ENCODE results near the gene PTPRZ1. TPM values are rescaled to one million over a fixed set of nuclear protein-coding genes. Genes with fewer than 3 reads are reported as not detected.

Gene PTPRZ1
- total RNA-seq, 1 experiment from 2014 or later, result 105 TPM

DNA sequence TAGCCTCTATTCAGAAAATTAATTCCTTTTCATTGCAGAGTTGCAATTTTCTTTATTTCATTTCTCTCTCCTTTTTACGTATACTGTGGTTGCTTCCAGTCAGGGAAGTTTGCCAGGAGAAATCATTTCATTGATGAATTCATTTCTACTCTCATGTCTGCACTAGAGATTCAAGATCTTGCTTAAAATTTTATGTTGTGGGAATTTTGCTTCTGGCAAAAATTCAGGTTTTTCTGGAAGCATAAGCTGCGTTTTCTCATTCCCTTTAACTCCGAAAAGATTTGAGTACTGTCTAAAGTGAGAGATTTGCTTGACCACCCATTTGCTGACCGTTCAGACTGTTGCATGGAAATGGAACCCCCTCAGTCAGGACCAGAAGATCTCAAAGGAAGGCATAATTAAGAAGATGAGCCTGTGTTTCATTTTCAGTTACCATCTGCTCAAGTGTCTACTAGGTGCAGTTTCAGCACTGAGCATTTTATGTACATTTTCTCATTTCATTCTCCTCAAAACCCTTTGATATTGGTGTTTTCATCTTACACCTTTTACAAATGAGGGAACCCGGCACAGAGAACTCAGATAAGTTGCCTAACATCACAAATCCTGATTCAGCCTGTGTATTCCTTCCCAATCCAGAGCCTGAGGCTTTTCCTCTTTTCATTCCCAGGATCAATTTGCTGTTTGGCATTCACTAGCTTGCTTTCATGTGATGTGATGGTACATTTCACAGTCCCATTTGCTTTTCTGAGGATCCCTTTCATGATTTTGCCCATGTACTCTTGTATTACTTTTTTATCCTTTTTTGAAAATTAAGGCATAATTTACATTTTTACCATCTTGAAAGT lies 3.9 kb downstream of the PTPRZ1 start (continued):
- TF ChIP-seq, protein P1, sequence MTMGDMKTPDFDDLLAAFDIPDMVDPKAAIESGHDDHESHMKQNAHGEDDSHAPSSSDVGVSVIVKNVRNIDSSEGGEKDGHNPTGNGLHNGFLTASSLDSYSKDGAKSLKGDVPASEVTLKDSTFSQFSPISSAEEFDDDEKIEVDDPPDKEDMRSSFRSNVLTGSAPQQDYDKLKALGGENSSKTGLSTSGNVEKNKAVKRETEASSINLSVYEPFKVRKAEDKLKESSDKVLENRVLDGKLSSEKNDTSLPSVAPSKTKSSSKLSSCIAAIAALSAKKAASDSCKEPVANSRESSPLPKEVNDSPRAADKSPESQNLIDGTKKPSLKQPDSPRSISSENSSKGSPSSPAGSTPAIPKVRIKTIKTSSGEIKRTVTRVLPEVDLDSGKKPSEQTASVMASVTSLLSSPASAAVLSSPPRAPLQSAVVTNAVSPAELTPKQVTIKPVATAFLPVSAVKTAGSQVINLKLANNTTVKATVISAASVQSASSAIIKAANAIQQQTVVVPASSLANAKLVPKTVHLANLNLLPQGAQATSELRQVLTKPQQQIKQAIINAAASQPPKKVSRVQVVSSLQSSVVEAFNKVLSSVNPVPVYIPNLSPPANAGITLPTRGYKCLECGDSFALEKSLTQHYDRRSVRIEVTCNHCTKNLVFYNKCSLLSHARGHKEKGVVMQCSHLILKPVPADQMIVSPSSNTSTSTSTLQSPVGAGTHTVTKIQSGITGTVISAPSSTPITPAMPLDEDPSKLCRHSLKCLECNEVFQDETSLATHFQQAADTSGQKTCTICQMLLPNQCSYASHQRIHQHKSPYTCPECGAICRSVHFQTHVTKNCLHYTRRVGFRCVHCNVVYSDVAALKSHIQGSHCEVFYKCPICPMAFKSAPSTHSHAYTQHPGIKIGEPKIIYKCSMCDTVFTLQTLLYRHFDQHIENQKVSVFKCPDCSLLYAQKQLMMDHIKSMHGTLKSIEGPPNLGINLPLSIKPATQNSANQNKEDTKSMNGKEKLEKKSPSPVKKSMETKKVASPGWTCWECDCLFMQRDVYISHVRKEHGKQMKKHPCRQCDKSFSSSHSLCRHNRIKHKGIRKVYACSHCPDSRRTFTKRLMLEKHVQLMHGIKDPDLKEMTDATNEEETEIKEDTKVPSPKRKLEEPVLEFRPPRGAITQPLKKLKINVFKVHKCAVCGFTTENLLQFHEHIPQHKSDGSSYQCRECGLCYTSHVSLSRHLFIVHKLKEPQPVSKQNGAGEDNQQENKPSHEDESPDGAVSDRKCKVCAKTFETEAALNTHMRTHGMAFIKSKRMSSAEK (CRISPR knock-in tag; IDR thresholded peaks at IDR 0.05; ENCODE audit: borderline replicate concordance), result no peak
- TF ChIP-seq, protein P2, sequence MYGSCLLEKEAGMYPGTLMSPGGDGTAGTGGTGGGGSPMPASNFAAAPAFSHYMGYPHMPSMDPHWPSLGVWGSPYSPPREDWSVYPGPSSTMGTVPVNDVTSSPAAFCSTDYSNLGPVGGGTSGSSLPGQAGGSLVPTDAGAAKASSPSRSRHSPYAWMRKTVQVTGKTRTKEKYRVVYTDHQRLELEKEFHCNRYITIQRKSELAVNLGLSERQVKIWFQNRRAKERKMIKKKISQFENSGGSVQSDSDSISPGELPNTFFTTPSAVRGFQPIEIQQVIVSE (CRISPR knock-in tag; IDR thresholded peaks at IDR 0.05; ENCODE audit: borderline replicate concordance), result no peak
- TF ChIP-seq SP1 (CRISPR knock-in tag; conservative IDR thresholded peaks at IDR 0.05) (no peak), GTF2I (CRISPR knock-in tag; conservative IDR thresholded peaks at IDR 0.05) (no peak), ZNF263 (CRISPR knock-in tag; IDR thresholded peaks at IDR 0.05; ENCODE audit: low read depth) (no peak), CBFB (CRISPR knock-in tag; IDR thresholded peaks at IDR 0.05; ENCODE audit: low read depth) (no peak), JAZF1 (CRISPR knock-in tag; IDR thresholded peaks at IDR 0.05) (no peak), ZNF138 (CRISPR knock-in tag; conservative IDR thresholded peaks at IDR 0.05) (no peak)

DNA sequence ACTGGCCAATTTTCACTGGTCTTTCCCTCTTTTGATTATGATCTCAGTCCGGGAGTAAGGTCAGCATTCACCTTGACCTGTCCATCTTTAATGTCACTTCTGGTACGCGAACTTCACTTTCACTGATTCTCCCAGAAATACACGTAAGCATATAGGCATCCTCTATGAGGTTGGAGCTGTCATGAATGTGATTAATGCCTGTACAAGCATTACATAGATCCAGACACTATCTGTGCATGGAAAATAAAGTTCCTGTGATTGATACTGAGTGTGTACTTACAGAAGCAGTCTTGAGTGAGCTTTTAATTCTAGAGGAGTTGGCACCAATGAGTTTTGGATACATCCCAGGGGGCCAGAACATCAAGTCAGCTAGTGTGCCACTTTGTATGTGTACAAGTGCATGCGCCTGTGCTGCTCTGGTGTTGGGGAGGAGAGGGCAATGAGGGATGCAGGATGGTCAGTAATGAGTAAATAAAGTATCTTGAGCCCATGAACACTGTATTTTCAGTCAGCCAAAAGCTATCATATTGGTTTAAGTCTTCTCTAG lies 6.0 kb downstream of the PTPRZ1 start:
- Mint-ChIP-seq H3K4me3 (peak overlapping the region; percentile 3; the same call in 1 of the 2 replicates), H3K27ac (peak overlapping the region; percentile 69), H3K9me3 (no peaks in the 10 kb centered on the region), H3K36me3 (no peaks in the 10 kb centered on the region; the same call in none of the 2 replicates), H3K27me3 (ENCODE audit: low read depth) (no peaks in the 10 kb centered on the region), H3K4me1 (peaks cover 80% of the 10 kb centered on the region)
- TF ChIP-seq FOXP1 (CRISPR knock-in tag; IDR thresholded peaks at IDR 0.05; ENCODE audit: borderline replicate concordance) (no peak), MYBL2 (CRISPR knock-in tag; IDR thresholded peaks at IDR 0.05) (no peak), CBFB (CRISPR knock-in tag; IDR thresholded peaks at IDR 0.05; ENCODE audit: low read depth) (no peak)
- TF ChIP-seq, protein P3, sequence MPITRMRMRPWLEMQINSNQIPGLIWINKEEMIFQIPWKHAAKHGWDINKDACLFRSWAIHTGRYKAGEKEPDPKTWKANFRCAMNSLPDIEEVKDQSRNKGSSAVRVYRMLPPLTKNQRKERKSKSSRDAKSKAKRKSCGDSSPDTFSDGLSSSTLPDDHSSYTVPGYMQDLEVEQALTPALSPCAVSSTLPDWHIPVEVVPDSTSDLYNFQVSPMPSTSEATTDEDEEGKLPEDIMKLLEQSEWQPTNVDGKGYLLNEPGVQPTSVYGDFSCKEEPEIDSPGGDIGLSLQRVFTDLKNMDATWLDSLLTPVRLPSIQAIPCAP (CRISPR knock-in tag; IDR thresholded peaks at IDR 0.05), result no peak
- no peak for ATAC-seq
- ChIA-PET CTCF (interaction anchor here (1.0 kb wide), 1 partner anchor 12 kb away, joined by 3 read pairs; no protein-coding TSS in a partner anchor), POLR2A (no interaction called here)
- no peak for DNase-seq (ENCODE audit: low spot score)

DNA sequence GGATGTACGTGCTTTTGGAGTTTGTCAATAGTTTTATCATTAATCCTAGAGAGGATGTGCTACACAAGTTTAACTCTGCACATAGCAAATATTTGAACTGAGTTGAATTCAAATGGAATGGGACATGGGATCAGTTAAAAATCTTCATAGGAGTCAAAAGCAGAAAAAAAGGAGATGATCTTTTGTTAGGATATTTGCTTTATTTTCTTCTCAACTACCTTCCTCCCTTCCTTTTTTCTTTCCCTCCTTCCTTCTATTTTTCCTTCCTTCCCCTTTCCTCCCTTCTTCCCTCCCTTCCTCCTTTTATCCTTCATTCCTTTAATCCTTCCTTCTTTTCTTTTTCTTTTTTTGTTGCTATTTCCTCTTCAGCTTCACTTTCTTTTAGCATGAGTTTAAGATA lies 6.6 kb downstream of the PTPRZ1 start:
- DNase-seq (ENCODE audit: low spot score) (no peak), ATAC-seq (no peak)
- ChIA-PET CTCF (interaction anchor here (1.0 kb wide), 1 partner anchor 11 kb away, joined by 3 read pairs; no protein-coding TSS in a partner anchor), POLR2A (no interaction called here)
- Mint-ChIP-seq H3K9me3 (no peaks in the 10 kb centered on the region), H3K27ac (peak overlapping the region; percentile 69), H3K27me3 (ENCODE audit: low read depth) (no peaks in the 10 kb centered on the region), H3K36me3 (no peaks in the 10 kb centered on the region; the same call in none of the 2 replicates), H3K4me3 (peak overlapping the region; percentile 4), H3K4me1 (peaks cover 84% of the 10 kb centered on the region)
- TF ChIP-seq ZNF121 (CRISPR knock-in tag; IDR thresholded peaks at IDR 0.05), result no peak
- TF ChIP-seq, protein P4, sequence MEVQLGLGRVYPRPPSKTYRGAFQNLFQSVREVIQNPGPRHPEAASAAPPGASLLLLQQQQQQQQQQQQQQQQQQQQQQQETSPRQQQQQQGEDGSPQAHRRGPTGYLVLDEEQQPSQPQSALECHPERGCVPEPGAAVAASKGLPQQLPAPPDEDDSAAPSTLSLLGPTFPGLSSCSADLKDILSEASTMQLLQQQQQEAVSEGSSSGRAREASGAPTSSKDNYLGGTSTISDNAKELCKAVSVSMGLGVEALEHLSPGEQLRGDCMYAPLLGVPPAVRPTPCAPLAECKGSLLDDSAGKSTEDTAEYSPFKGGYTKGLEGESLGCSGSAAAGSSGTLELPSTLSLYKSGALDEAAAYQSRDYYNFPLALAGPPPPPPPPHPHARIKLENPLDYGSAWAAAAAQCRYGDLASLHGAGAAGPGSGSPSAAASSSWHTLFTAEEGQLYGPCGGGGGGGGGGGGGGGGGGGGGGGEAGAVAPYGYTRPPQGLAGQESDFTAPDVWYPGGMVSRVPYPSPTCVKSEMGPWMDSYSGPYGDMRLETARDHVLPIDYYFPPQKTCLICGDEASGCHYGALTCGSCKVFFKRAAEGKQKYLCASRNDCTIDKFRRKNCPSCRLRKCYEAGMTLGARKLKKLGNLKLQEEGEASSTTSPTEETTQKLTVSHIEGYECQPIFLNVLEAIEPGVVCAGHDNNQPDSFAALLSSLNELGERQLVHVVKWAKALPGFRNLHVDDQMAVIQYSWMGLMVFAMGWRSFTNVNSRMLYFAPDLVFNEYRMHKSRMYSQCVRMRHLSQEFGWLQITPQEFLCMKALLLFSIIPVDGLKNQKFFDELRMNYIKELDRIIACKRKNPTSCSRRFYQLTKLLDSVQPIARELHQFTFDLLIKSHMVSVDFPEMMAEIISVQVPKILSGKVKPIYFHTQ (CRISPR knock-in tag; IDR thresholded peaks at IDR 0.05), result no peak
- no peak for TF ChIP-seq ZNF396 (CRISPR knock-in tag; IDR thresholded peaks at IDR 0.05; ENCODE audit: borderline replicate concordance)
- no peak for TF ChIP-seq JUN (CRISPR knock-in tag; IDR thresholded peaks at IDR 0.05)
- no peak for TF ChIP-seq FOXJ3 (CRISPR knock-in tag; IDR thresholded peaks at IDR 0.05; ENCODE audit: borderline replicate concordance)
- TF ChIP-seq, protein P5, sequence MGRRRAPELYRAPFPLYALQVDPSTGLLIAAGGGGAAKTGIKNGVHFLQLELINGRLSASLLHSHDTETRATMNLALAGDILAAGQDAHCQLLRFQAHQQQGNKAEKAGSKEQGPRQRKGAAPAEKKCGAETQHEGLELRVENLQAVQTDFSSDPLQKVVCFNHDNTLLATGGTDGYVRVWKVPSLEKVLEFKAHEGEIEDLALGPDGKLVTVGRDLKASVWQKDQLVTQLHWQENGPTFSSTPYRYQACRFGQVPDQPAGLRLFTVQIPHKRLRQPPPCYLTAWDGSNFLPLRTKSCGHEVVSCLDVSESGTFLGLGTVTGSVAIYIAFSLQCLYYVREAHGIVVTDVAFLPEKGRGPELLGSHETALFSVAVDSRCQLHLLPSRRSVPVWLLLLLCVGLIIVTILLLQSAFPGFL (CRISPR knock-in tag; IDR thresholded peaks at IDR 0.05; ENCODE audit: borderline replicate concordance), result no peak
- no peak for TF ChIP-seq NFE2L1 (CRISPR knock-in tag; IDR thresholded peaks at IDR 0.05)
- TF ChIP-seq, protein P6, sequence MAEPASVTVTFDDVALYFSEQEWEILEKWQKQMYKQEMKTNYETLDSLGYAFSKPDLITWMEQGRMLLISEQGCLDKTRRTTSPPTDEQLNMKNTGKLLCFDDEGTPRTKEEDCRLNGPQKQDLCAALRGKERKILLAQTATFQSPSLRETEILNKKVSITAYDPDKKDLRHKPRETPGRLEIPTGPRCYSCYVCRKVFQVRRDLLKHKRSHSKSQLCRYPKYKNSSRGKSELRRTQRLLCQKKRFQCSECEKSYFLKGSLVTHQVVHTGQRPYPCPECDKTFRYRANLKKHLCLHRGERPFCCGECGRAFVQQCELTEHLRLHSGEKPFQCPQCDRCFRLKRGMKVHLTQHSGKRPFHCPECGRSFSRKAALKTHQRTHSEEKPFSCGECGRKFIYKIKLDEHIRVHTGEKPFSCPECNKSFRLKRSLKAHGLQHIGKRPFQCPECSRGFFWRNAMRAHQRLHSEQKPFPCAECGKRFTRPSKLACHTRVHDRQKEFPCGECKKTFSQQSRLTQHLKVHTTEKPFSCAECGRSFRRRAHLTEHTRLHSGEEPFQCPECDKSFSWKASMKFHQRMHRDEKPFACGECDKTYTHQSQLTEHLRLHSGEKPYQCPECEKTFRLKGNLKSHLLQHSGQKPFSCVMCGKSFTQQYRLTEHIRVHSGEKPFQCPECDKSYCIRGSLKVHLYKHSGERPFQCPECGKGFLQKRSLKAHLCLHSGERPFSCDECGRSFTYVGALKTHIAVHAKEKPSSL (CRISPR knock-in tag; conservative IDR thresholded peaks at IDR 0.05), result no peak

Data from WTC11 (cell line).